Keratinocyte (primary cell): ENCODE measurements around the gene KCNT2. TPM values are rescaled to one million over a fixed set of nuclear protein-coding genes. Genes with fewer than 3 reads are reported as not detected.

ENCODE experiments used
- DNase-seq: peaks from one replicate; pipeline ENCODE4 v3.0.0-alpha.2; 2011; ENCODE audit warnings: low read depth, missing footprints, low spot score
- FAIRE-seq: peaks from 2 replicates; lab custom pipeline; 2011; peaks lifted over from hg19 to GRCh38; lab: Jason Lieb, UNC
- H2AFZ ChIP-seq: 2 replicates; pipeline ENCODE4 v1.6.0; 2012; ENCODE audit warnings: low read length, control low read depth, inconsistent platforms; ENCODE audit not compliant: control insufficient read depth
- H3K27ac ChIP-seq: 2 replicates; pipeline ENCODE4 v1.5.1; 2011; ENCODE audit warnings: low read length; ENCODE audit not compliant: control insufficient read depth, insufficient read depth
- H3K27me3 ChIP-seq: 3 replicates; pipeline ENCODE4 v1.6.0; 2011; ENCODE audit warnings: low read length; ENCODE audit not compliant: control insufficient read depth, insufficient read depth; ENCODE audit errors: extremely low read depth
- H3K36me3 ChIP-seq, 2 experiments: 2 replicates in 1 of 2; 3 replicates in 1 of 2; pipeline ENCODE4 v1.5.1; 2011; ENCODE audit warnings: low read length in 2 of 2, mild to moderate bottlenecking in 1 of 2; ENCODE audit not compliant: control insufficient read depth in 2 of 2, insufficient read depth in 2 of 2; ENCODE audit errors: extremely low read depth in 1 of 2
- H3K4me1 ChIP-seq: 3 replicates; pipeline ENCODE4 v1.5.1; 2011; ENCODE audit warnings: low read length; ENCODE audit not compliant: control insufficient read depth, insufficient read depth; ENCODE audit errors: extremely low read depth
- H3K4me2 ChIP-seq: 3 replicates; pipeline ENCODE4 v1.6.0; 2011; ENCODE audit warnings: low read depth, low read length; ENCODE audit not compliant: control insufficient read depth, insufficient read depth; ENCODE audit errors: extremely low read depth
- H3K4me3 ChIP-seq, 3 experiments: fragments of 200-600 bp in 1 of 3; sonication (generic) in 1 of 3; 2 replicates in 2 of 3; 3 replicates in 1 of 3; pipeline ENCODE4 v1.5.1; 2011 to 2016; ENCODE audit warnings: low read length in 3 of 3, mild to moderate bottlenecking in 3 of 3, control low read depth in 2 of 3, inconsistent platforms in 1 of 3, low read depth in 1 of 3, mixed read lengths in 1 of 3, mixed run types in 1 of 3, moderate library complexity in 1 of 3; ENCODE audit not compliant: control insufficient read depth in 2 of 3, insufficient read depth in 2 of 3; ENCODE audit errors: extremely low read depth in 1 of 3
- H3K79me2 ChIP-seq: 2 replicates; pipeline ENCODE4 v1.6.0; 2012; ENCODE audit warnings: low read length; ENCODE audit not compliant: control insufficient read depth, insufficient read depth
- H3K9ac ChIP-seq: 3 replicates; pipeline ENCODE4 v1.6.0; 2011; ENCODE audit warnings: low read length; ENCODE audit not compliant: control insufficient read depth, insufficient read depth; ENCODE audit errors: extremely low read depth
- H3K9me1 ChIP-seq: 3 replicates; pipeline ENCODE4 v1.6.0; 2011; ENCODE audit warnings: low read length; ENCODE audit not compliant: control insufficient read depth, insufficient read depth; ENCODE audit errors: extremely low read depth
- H3K9me3 ChIP-seq: 2 replicates; pipeline ENCODE4 v1.5.1; 2012; ENCODE audit warnings: low read depth, low read length; ENCODE audit not compliant: control insufficient read depth
- H4K20me1 ChIP-seq: 3 replicates; pipeline ENCODE4 v1.6.0; 2011; ENCODE audit warnings: low read length; ENCODE audit not compliant: control insufficient read depth, insufficient read depth; ENCODE audit errors: extremely low read depth
- CTCF ChIP-seq, 3 experiments: IDR thresholded peaks in 1 of 3; conservative IDR thresholded peaks in 1 of 3; optimal IDR thresholded peaks in 1 of 3; 2 replicates in 2 of 3; 3 replicates in 1 of 3; pipeline versions ENCODE3 to v1.5.1; 2011; ENCODE audit warnings: low read length in 3 of 3, mild to moderate bottlenecking in 3 of 3, moderate library complexity in 2 of 3, control low read depth in 1 of 3, inconsistent platforms in 1 of 3; ENCODE audit not compliant: insufficient read depth in 2 of 3; ENCODE audit errors: extremely low read depth in 1 of 3
- EZH2 ChIP-seq: IDR thresholded peaks from one replicate; pipeline ENCODE4 v1.6.1; 2012; ENCODE audit warnings: inconsistent platforms, mild to moderate bottlenecking, low read length, moderate library complexity
- dilution Hi-C: fragments of 300-500 bp; cut with MboI; formaldehyde crosslinking; loops from one replicate; pipeline ENCODE4 v1.7.0; 2020; ENCODE audit warnings: low sequenced_read_pairs; ENCODE audit not compliant: extremely low pct_ligation_motif_present
- polyA plus RNA-seq, 5 experiments: library from polyadenylated mRNA; depleted of rRNA in 3 of 5; stranded (reverse) in 3 of 5; stranded (forward) in 1 of 5; unstranded in 1 of 5; fragments of >200 nt; gene quantifications; 1 replicate in 1 of 5; 2 replicates in 3 of 5; 3 replicates in 1 of 5; pipeline versions ENCODE4 v1.2.1 to v1.2.3, GENCODE V29; 2011 to 2012; ENCODE audit warnings: missing spikeins in 2 of 5, low read depth in 1 of 5, low replicate concordance in 1 of 5

The KCNT2 gene
- polyA plus RNA-seq, 1 donor (not counting 4 experiments of a cell fraction or from before 2014, with no cell fraction given): not detected

GRCh38 chr1:196590012-196590708 is 18.1 kb downstream of the KCNT2 start:
- no peaks in the 10 kb centered on the region for H3K9me3 ChIP-seq
- no peak overlapping the region for H2AFZ ChIP-seq
- no peak overlapping the region for H3K4me2 ChIP-seq
- H3K79me2 ChIP-seq: no peaks in the 10 kb centered on the region
- H4K20me1 ChIP-seq: no peaks in the 10 kb centered on the region
- dilution Hi-C loops: no loop called here
- no peak for TF ChIP-seq EZH2
- H3K9me1 ChIP-seq: no peaks in the 10 kb centered on the region
- no peak overlapping the region for H3K9ac ChIP-seq
- DNase-seq (no peak), FAIRE-seq (no peak)
- no peak overlapping the region for H3K4me3 ChIP-seq
- no peaks in the 10 kb centered on the region for H3K27me3 ChIP-seq
- H3K36me3 ChIP-seq: no peaks in the 10 kb centered on the region
- no peak overlapping the region for H3K27ac ChIP-seq
- H3K4me1 ChIP-seq: no peaks in the 10 kb centered on the region

GRCh38 chr1:196584696-196585095 is 23.5 kb downstream of the KCNT2 start:
- no peaks in the 10 kb centered on the region for H3K79me2 ChIP-seq
- H3K4me1 ChIP-seq: no peaks in the 10 kb centered on the region
- H3K27ac ChIP-seq: no peak overlapping the region
- no peak overlapping the region for H3K9ac ChIP-seq
- H2AFZ ChIP-seq: no peak overlapping the region
- DNase-seq (no peak), FAIRE-seq (no peak)
- no peaks in the 10 kb centered on the region for H4K20me1 ChIP-seq
- H3K4me3 ChIP-seq: no peak overlapping the region
- dilution Hi-C loops: no loop called here
- H3K4me2 ChIP-seq: no peak overlapping the region
- no peaks in the 10 kb centered on the region for H3K36me3 ChIP-seq
- H3K27me3 ChIP-seq: no peaks in the 10 kb centered on the region
- no peaks in the 10 kb centered on the region for H3K9me1 ChIP-seq
- H3K9me3 ChIP-seq: no peaks in the 10 kb centered on the region
- TF ChIP-seq CTCF (optimal IDR thresholded peaks at IDR 0.05 in 1 of 3, IDR thresholded peaks at IDR 0.05 in 1 of 3, conservative IDR thresholded peaks at IDR 0.05 in 1 of 3; ENCODE audit: extremely low read depth in 1 of 3, insufficient read depth in 2 of 3, low read length in 3 of 3): no peak
- no peak for TF ChIP-seq EZH2

- no peak for TF ChIP-seq EZH2
- no peak for TF ChIP-seq CTCF (optimal IDR thresholded peaks at IDR 0.05 in 1 of 3, IDR thresholded peaks at IDR 0.05 in 1 of 3, conservative IDR thresholded peaks at IDR 0.05 in 1 of 3; ENCODE audit: extremely low read depth in 1 of 3, insufficient read depth in 2 of 3, low read length in 3 of 3)
- H3K27ac ChIP-seq: no peak overlapping the region
- H4K20me1 ChIP-seq: no peaks in the 10 kb centered on the region
- no peaks in the 10 kb centered on the region for H3K9me3 ChIP-seq
- DNase-seq (no peak), FAIRE-seq (no peak)
- no peak overlapping the region for H3K4me2 ChIP-seq
- no peaks in the 10 kb centered on the region for H3K9me1 ChIP-seq
- no peak overlapping the region for H3K9ac ChIP-seq
- H3K27me3 ChIP-seq: no peaks in the 10 kb centered on the region
- no peak overlapping the region for H3K4me3 ChIP-seq
- H2AFZ ChIP-seq: no peak overlapping the region
- no peaks in the 10 kb centered on the region for H3K36me3 ChIP-seq
- dilution Hi-C loops: no loop called here
- no peaks in the 10 kb centered on the region for H3K79me2 ChIP-seq
- no peaks in the 10 kb centered on the region for H3K4me1 ChIP-seq
These were observed 30.9 kb downstream of the KCNT2 start for GRCh38 chr1:196577386-196577785.
